PFSK-1 (cell line): Measurements from ENCODE around the gene LYZL4.

Experiments used
- FOXP2 ChIP-seq: optimal IDR thresholded peaks from 2 replicates; pipeline ENCODE3; 2011; ENCODE audit warnings: borderline replicate concordance, control low read depth, inconsistent platforms; ENCODE audit not compliant: insufficient read depth; ENCODE audit errors: extremely low read length, extremely low read depth
- POLR2AphosphoS5 ChIP-seq: IDR thresholded peaks from 2 replicates; pipeline ENCODE4 v1.6.1; 2012; ENCODE audit warnings: low read depth, mild to moderate bottlenecking, control low read depth, low read length, moderate library complexity
- SIN3A ChIP-seq: IDR thresholded peaks from 2 replicates; pipeline ENCODE4 v1.6.1; 2012; ENCODE audit warnings: mild to moderate bottlenecking, low read length, moderate library complexity, borderline replicate concordance; ENCODE audit not compliant: insufficient read depth
- TAF1 ChIP-seq: IDR thresholded peaks from 2 replicates; pipeline ENCODE4 v1.6.1; 2012; ENCODE audit warnings: low read length, control low read depth, borderline replicate concordance; ENCODE audit not compliant: insufficient read depth
- TF ChIP-seq, protein P1 (sequence below), 2 experiments: IDR thresholded peaks; 2 replicates each; pipeline versions ENCODE4 v1.6.1 to v1.8.0; 2011 to 2012; ENCODE audit warnings: low read depth in 2 of 2, low read length in 2 of 2, control low read depth in 1 of 2, inconsistent platforms in 1 of 2, mild to moderate bottlenecking in 1 of 2, moderate library complexity in 1 of 2; ENCODE audit not compliant: insufficient read depth in 1 of 2

The LYZL4 gene

DNA sequence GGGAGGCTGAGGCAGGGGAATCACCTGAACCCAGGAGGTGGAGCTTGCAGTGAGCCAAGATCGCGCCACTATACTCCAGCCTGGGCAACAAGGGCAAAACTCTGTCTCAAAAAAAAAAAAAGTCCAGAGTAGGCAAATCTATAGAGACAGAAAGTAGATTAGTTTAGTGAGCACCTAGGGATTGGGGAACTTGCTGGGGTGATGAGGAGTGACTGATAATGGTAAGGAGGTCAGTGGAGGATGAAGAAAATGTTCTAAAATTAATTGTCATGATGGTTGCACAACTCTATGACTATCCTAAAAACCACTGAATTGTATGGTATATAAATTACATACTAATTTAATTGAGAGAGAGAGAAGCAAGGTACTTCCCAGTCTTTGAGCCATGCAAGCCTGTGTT is 27.8 kb upstream of the LYZL4 start:
- TF ChIP-seq POLR2AphosphoS5 (no peak), SIN3A (no peak), TAF1 (no peak), FOXP2 (no peak)
- TF ChIP-seq, protein P1, sequence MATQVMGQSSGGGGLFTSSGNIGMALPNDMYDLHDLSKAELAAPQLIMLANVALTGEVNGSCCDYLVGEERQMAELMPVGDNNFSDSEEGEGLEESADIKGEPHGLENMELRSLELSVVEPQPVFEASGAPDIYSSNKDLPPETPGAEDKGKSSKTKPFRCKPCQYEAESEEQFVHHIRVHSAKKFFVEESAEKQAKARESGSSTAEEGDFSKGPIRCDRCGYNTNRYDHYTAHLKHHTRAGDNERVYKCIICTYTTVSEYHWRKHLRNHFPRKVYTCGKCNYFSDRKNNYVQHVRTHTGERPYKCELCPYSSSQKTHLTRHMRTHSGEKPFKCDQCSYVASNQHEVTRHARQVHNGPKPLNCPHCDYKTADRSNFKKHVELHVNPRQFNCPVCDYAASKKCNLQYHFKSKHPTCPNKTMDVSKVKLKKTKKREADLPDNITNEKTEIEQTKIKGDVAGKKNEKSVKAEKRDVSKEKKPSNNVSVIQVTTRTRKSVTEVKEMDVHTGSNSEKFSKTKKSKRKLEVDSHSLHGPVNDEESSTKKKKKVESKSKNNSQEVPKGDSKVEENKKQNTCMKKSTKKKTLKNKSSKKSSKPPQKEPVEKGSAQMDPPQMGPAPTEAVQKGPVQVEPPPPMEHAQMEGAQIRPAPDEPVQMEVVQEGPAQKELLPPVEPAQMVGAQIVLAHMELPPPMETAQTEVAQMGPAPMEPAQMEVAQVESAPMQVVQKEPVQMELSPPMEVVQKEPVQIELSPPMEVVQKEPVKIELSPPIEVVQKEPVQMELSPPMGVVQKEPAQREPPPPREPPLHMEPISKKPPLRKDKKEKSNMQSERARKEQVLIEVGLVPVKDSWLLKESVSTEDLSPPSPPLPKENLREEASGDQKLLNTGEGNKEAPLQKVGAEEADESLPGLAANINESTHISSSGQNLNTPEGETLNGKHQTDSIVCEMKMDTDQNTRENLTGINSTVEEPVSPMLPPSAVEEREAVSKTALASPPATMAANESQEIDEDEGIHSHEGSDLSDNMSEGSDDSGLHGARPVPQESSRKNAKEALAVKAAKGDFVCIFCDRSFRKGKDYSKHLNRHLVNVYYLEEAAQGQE (IDR thresholded peaks at IDR 0.05; ENCODE audit: insufficient read depth in 1 of 2, low read depth in 2 of 2, low read length in 2 of 2), result no peak

DNA sequence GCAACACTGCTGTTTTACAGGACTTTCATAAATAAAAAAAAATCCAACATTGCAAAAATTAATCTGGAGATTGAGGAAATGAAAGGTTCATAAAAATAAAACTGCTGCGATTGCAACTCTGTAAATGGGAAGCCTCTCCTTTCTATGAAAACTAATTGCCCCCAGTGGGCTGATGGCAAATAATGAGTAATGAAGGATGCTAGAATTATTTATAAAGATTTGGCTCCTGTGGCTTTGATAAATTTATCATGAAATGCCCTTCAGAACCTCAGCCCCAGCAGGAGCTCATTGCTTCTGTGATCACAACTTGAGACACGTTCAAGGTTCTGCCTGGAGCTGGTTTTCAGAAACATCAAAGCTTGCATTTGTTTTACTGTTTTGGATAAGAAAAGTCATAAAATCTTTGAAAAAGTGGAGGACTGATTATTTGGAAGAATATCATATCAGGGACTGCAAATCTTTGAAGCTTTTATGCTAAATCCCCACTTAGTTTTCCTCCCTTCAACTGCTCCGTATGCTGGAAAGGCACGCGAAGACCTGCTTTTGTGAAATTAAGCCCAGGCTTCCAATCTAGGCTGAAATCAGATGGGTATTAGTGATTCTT is 24.5 kb upstream of the LYZL4 start:
- no peak for TF ChIP-seq TAF1
- TF ChIP-seq, protein P1 (IDR thresholded peaks at IDR 0.05; ENCODE audit: insufficient read depth in 1 of 2, low read depth in 2 of 2, low read length in 2 of 2), result no peak
- no peak for TF ChIP-seq POLR2AphosphoS5
- TF ChIP-seq FOXP2, result no peak
- no peak for TF ChIP-seq SIN3A

DNA sequence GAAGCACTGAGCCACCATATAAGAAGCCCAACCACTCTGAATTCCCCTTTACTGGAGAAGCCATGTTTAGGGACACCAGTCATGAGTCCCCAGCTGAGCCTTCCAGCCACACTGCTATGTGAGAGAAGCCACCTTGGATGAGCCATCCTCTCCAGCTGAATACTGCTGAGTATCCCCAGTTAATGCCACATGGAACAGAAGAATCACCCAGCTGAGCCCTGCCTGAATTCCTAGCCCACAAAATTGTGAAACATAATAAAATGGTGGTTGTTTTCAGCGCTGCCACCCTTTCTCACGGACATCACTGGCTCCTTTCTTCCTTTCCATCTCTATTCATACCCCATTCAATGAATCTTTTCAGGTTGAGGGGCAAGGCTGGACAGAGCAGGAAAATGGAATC is 22.1 kb upstream of the LYZL4 start:
- TF ChIP-seq, protein P1 (IDR thresholded peaks at IDR 0.05; ENCODE audit: insufficient read depth in 1 of 2, low read depth in 2 of 2, low read length in 2 of 2), result no peak
- TF ChIP-seq POLR2AphosphoS5, result no peak

DNA sequence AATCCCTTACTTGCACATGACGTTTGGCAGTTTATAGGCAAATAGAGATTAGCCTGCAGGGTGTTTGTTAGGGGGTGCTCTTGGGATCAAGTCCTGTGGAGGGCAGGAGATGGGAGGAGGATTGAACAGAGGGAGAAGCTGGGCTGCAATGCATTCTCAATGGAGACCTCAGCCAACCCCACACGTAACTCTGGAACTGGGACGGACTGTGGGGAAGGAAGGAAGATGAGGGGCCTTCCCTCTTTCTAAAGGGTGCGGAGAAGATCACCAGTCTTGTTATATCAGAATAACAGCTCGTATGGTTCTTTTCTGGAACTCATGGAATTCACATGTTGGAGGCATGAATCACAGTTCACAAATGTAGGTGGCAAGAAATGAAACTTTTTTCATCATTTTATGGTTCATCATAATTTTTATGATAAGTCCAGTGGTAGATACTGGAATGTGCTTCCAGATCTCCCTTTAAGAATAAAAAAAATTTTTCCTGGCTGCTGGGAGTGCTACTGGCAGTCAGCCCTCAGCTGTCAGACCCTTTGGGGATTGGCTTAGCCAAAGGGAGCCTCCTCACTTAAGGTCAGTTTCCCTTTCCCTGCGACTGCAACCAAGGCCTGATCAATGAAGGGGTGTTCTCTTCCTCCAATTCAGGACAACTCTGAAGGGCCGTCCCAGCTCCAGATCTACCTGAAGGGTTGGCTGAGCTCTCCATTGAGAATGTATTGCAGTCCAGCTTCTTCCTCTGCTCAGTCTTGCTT is 20.5 kb upstream of the LYZL4 start:
- TF ChIP-seq FOXP2 (no peak), TAF1 (no peak), SIN3A (no peak), POLR2AphosphoS5 (no peak)
- TF ChIP-seq, protein P1 (IDR thresholded peaks at IDR 0.05; ENCODE audit: insufficient read depth in 1 of 2, low read depth in 2 of 2, low read length in 2 of 2), result no peak

DNA sequence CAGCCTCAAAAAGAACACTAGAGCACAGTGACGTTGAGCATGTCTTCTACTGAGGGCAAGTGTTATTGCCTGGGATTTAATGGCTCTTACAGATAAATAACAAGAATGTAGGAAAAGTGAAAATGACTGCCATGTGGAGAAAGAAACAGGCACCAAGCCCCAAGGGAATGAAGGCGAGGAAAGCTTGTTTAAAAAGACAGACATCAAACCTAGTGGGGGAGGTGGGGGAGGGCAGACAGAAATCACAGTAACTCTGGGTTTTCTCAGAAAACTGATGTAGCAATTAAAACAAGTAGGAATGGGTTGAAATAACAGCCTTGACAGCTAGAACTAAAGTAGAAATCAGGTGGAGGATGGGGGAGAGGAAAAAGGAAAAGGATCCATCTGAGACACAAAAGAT is 18.4 kb upstream of the LYZL4 start:
- TF ChIP-seq FOXP2, result no peak
- no peak for TF ChIP-seq SIN3A
- TF ChIP-seq POLR2AphosphoS5, result no peak
- TF ChIP-seq, protein P1 (IDR thresholded peaks at IDR 0.05; ENCODE audit: insufficient read depth in 1 of 2, low read depth in 2 of 2, low read length in 2 of 2), result no peak
- TF ChIP-seq TAF1, result no peak
